SK-N-SH treated with all-trans-retinoic acid at 6 μM for 48 hours (cell line): Measurements from ENCODE around the gene TOMM34.

Experiments
- ATAC-seq: fragments of 200-7000 bp; cut with Tn5 transposase; 3 replicates; pipeline ENCODE4 v1.9.1; 2020; ENCODE audit warnings: mild to moderate bottlenecking, moderate library complexity
- ARNTL ChIP-seq: fragments of 450-650 bp; formaldehyde crosslinking; IDR thresholded peaks from 2 replicates; pipeline ENCODE4 v1.5.0; 2020; ENCODE audit warnings: low read depth, mild to moderate bottlenecking, moderate library complexity, borderline replicate concordance
- BACH2 ChIP-seq: fragments of 250-450 bp; sonication (Bioruptor Pico); IDR thresholded peaks from 2 replicates; pipeline ENCODE4 v1.9.0; 2021; ENCODE audit warnings: mild to moderate bottlenecking, borderline replicate concordance
- CSDC2 ChIP-seq: fragments of 250-450 bp; sonication (Bioruptor Pico); IDR thresholded peaks from 2 replicates; pipeline ENCODE4 v1.5.0; 2020; ENCODE audit warnings: mild to moderate bottlenecking, moderate library complexity
- ESRRG ChIP-seq: fragments of 250-450 bp; sonication (Bioruptor Pico); IDR thresholded peaks from 2 replicates; pipeline ENCODE4 v1.6.1; 2021; ENCODE audit warnings: mild to moderate bottlenecking
- GLIS3 ChIP-seq: fragments of 250-450 bp; sonication (Bioruptor Pico); IDR thresholded peaks from 2 replicates; pipeline ENCODE4 v1.5.0; 2020; ENCODE audit warnings: mild to moderate bottlenecking, moderate library complexity
- ISL1 ChIP-seq: fragments of 250-450 bp; sonication (Bioruptor Pico); IDR thresholded peaks from 2 replicates; pipeline ENCODE4 v2.1.2; 2022; ENCODE audit warnings: mild to moderate bottlenecking, moderate library complexity
- OSR1 ChIP-seq: fragments of 250-450 bp; sonication (Bioruptor Pico); IDR thresholded peaks from 2 replicates; pipeline ENCODE4 v1.8.0; 2022; ENCODE audit warnings: moderate library complexity, mild to moderate bottlenecking, inconsistent platforms
- PPARA ChIP-seq: fragments of 250-450 bp; sonication (Bioruptor Pico); IDR thresholded peaks from 2 replicates; pipeline ENCODE4 v1.5.0; 2020; ENCODE audit warnings: mild to moderate bottlenecking, borderline replicate concordance
- RARB ChIP-seq: fragments of 250-450 bp; sonication (Bioruptor Pico); IDR thresholded peaks from 2 replicates; pipeline ENCODE4 v1.8.0; 2021; ENCODE audit warnings: mild to moderate bottlenecking, moderate library complexity
- SNAI2 ChIP-seq: fragments of 250-450 bp; sonication (Bioruptor Pico); IDR thresholded peaks from 2 replicates; pipeline ENCODE4 v1.5.0; 2020; ENCODE audit warnings: mild to moderate bottlenecking, moderate library complexity
- TCF4 ChIP-seq: fragments of 250-450 bp; sonication (Bioruptor Pico); IDR thresholded peaks from 2 replicates; pipeline ENCODE4 v1.8.0; 2021; ENCODE audit warnings: mild to moderate bottlenecking, moderate library complexity, borderline replicate concordance
- TOX ChIP-seq: fragments of 250-450 bp; sonication (Bioruptor Pico); IDR thresholded peaks from 2 replicates; pipeline ENCODE4 v1.8.0; 2021; ENCODE audit warnings: mild to moderate bottlenecking, moderate library complexity, borderline replicate concordance
- ZC3H10 ChIP-seq: fragments of 250-450 bp; sonication (Bioruptor Pico); IDR thresholded peaks from 2 replicates; pipeline ENCODE4 v1.5.1; 2021; ENCODE audit warnings: mild to moderate bottlenecking, moderate library complexity
- ZFP3 ChIP-seq: fragments of 250-450 bp; sonication (Bioruptor Pico); IDR thresholded peaks from 2 replicates; pipeline ENCODE4 v1.5.0; 2020; ENCODE audit warnings: mild to moderate bottlenecking, moderate library complexity
- ZFP30 ChIP-seq: fragments of 450-650 bp; formaldehyde crosslinking; IDR thresholded peaks from 2 replicates; pipeline ENCODE4 v1.5.0; 2022; ENCODE audit warnings: mild to moderate bottlenecking, moderate library complexity
- ZNF565 ChIP-seq: fragments of 450-650 bp; formaldehyde crosslinking; conservative IDR thresholded peaks from 2 replicates; pipeline ENCODE4 v1.5.0; 2020; ENCODE audit warnings: low read depth, mild to moderate bottlenecking, moderate library complexity
- ZNF70 ChIP-seq: fragments of 450-650 bp; formaldehyde crosslinking; IDR thresholded peaks from 2 replicates; pipeline ENCODE4 v1.5.0; 2020; ENCODE audit warnings: mild to moderate bottlenecking, moderate library complexity
- ZNF8 ChIP-seq: fragments of 450-650 bp; formaldehyde crosslinking; IDR thresholded peaks from 2 replicates; pipeline ENCODE4 v1.5.0; 2020; ENCODE audit warnings: mild to moderate bottlenecking, moderate library complexity
- TF ChIP-seq, protein P1 (sequence below): fragments of 250-450 bp; sonication (Bioruptor Pico); IDR thresholded peaks from 2 replicates; pipeline ENCODE4 v1.8.0; 2021; ENCODE audit warnings: low read depth, mild to moderate bottlenecking, moderate library complexity, borderline replicate concordance
- TF ChIP-seq, protein P2 (sequence below): fragments of 250-450 bp; sonication (Bioruptor Pico); IDR thresholded peaks from 2 replicates; pipeline ENCODE4 v1.8.0; 2020; ENCODE audit warnings: mild to moderate bottlenecking, moderate library complexity, borderline replicate concordance
- TF ChIP-seq, protein P3 (sequence below): fragments of 250-450 bp; sonication (Bioruptor Pico); IDR thresholded peaks from 2 replicates; pipeline ENCODE4 v1.5.1; 2020; ENCODE audit warnings: low read depth, mild to moderate bottlenecking, moderate library complexity
- TF ChIP-seq, protein P4 (sequence below): fragments of 250-450 bp; sonication (Bioruptor Pico); IDR thresholded peaks from 2 replicates; pipeline ENCODE4 v1.5.1; 2021; ENCODE audit warnings: mild to moderate bottlenecking, moderate library complexity
- TF ChIP-seq, protein P5 (sequence below): fragments of 250-450 bp; sonication (Bioruptor Pico); IDR thresholded peaks from 2 replicates; pipeline ENCODE4 v1.5.0; 2020; ENCODE audit warnings: mild to moderate bottlenecking, moderate library complexity

TOMM34 gene

DNA sequence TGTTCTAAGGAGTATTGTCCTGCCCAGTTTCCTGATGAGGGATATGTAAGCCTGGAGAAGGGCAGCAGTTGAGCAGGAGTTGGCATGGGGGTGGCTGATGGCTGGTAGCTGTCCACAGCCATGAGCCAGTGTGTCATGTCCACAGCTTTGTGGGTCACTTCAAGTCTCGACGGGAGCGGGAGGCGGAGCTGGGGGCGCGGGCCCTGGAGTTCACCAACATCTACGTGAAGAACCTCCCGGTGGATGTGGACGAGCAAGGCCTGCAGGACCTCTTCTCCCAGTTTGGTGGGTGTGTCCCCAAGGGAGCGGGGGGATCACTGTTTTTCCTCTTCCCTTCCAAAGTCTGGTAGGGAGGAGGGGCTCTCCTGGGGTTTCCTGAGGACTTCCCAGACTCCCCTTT is 41.4 kb downstream of the TOMM34 start:
- ATAC-seq = no peak
- TF ChIP-seq, protein P1, sequence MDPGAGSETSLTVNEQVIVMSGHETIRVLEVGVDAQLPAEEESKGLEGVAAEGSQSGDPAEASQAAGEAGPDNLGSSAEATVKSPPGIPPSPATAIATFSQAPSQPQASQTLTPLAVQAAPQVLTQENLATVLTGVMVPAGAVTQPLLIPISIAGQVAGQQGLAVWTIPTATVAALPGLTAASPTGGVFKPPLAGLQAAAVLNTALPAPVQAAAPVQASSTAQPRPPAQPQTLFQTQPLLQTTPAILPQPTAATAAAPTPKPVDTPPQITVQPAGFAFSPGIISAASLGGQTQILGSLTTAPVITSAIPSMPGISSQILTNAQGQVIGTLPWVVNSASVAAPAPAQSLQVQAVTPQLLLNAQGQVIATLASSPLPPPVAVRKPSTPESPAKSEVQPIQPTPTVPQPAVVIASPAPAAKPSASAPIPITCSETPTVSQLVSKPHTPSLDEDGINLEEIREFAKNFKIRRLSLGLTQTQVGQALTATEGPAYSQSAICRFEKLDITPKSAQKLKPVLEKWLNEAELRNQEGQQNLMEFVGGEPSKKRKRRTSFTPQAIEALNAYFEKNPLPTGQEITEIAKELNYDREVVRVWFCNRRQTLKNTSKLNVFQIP = no peak

DNA sequence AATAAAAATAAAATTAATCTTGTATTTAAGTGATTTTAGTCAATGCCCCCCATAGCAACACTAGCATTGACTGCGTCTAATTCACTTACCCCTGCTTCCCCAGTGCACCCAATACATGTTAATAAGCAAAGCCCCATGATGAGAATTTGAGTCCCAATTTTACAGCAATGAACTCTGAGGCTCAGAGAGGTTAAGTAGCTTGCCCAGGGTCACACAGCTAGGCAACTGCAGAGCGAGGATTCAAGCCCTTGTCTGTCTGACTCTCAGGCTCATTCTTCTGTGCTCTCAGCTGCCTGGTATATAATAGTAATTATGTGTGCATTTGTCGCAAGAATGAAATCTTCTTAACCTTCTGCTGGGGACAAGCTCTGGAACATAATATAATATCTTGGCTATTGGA is 41.9 kb downstream of the TOMM34 start:
- TF ChIP-seq ZNF565 (CRISPR knock-in tag) (no peak), GLIS3 (CRISPR knock-in tag) (no peak), ZC3H10 (CRISPR knock-in tag) (no peak), ZNF70 (no peak), CSDC2 (no peak), TCF4 (CRISPR knock-in tag) (no peak), ZNF8 (CRISPR knock-in tag) (no peak), OSR1 (CRISPR knock-in tag) (no peak), RARB (CRISPR knock-in tag) (no peak), TOX (CRISPR knock-in tag) (no peak), BACH2 (CRISPR knock-in tag) (no peak), PPARA (CRISPR knock-in tag) (no peak), SNAI2 (CRISPR knock-in tag) (no peak), ZFP3 (no peak)
- TF ChIP-seq, protein P2, sequence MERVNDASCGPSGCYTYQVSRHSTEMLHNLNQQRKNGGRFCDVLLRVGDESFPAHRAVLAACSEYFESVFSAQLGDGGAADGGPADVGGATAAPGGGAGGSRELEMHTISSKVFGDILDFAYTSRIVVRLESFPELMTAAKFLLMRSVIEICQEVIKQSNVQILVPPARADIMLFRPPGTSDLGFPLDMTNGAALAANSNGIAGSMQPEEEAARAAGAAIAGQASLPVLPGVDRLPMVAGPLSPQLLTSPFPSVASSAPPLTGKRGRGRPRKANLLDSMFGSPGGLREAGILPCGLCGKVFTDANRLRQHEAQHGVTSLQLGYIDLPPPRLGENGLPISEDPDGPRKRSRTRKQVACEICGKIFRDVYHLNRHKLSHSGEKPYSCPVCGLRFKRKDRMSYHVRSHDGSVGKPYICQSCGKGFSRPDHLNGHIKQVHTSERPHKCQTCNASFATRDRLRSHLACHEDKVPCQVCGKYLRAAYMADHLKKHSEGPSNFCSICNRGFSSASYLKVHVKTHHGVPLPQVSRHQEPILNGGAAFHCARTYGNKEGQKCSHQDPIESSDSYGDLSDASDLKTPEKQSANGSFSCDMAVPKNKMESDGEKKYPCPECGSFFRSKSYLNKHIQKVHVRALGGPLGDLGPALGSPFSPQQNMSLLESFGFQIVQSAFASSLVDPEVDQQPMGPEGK (CRISPR knock-in tag) = no peak
- TF ChIP-seq, protein P3, sequence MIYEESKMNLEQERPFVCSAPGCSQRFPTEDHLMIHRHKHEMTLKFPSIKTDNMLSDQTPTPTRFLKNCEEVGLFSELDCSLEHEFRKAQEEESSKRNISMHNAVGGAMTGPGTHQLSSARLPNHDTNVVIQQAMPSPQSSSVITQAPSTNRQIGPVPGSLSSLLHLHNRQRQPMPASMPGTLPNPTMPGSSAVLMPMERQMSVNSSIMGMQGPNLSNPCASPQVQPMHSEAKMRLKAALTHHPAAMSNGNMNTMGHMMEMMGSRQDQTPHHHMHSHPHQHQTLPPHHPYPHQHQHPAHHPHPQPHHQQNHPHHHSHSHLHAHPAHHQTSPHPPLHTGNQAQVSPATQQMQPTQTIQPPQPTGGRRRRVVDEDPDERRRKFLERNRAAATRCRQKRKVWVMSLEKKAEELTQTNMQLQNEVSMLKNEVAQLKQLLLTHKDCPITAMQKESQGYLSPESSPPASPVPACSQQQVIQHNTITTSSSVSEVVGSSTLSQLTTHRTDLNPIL (CRISPR knock-in tag) = no peak
- TF ChIP-seq, protein P4, sequence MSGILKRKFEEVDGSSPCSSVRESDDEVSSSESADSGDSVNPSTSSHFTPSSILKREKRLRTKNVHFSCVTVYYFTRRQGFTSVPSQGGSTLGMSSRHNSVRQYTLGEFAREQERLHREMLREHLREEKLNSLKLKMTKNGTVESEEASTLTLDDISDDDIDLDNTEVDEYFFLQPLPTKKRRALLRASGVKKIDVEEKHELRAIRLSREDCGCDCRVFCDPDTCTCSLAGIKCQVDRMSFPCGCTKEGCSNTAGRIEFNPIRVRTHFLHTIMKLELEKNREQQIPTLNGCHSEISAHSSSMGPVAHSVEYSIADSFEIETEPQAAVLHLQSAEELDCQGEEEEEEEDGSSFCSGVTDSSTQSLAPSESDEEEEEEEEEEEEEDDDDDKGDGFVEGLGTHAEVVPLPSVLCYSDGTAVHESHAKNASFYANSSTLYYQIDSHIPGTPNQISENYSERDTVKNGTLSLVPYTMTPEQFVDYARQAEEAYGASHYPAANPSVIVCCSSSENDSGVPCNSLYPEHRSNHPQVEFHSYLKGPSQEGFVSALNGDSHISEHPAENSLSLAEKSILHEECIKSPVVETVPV (CRISPR knock-in tag) = no peak
- TF ChIP-seq, protein P5, sequence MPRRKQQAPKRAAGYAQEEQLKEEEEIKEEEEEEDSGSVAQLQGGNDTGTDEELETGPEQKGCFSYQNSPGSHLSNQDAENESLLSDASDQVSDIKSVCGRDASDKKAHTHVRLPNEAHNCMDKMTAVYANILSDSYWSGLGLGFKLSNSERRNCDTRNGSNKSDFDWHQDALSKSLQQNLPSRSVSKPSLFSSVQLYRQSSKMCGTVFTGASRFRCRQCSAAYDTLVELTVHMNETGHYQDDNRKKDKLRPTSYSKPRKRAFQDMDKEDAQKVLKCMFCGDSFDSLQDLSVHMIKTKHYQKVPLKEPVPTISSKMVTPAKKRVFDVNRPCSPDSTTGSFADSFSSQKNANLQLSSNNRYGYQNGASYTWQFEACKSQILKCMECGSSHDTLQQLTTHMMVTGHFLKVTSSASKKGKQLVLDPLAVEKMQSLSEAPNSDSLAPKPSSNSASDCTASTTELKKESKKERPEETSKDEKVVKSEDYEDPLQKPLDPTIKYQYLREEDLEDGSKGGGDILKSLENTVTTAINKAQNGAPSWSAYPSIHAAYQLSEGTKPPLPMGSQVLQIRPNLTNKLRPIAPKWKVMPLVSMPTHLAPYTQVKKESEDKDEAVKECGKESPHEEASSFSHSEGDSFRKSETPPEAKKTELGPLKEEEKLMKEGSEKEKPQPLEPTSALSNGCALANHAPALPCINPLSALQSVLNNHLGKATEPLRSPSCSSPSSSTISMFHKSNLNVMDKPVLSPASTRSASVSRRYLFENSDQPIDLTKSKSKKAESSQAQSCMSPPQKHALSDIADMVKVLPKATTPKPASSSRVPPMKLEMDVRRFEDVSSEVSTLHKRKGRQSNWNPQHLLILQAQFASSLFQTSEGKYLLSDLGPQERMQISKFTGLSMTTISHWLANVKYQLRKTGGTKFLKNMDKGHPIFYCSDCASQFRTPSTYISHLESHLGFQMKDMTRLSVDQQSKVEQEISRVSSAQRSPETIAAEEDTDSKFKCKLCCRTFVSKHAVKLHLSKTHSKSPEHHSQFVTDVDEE (CRISPR knock-in tag) = no peak
- TF ChIP-seq, all 23 proteins: peak for 0
- ATAC-seq = no peak

DNA sequence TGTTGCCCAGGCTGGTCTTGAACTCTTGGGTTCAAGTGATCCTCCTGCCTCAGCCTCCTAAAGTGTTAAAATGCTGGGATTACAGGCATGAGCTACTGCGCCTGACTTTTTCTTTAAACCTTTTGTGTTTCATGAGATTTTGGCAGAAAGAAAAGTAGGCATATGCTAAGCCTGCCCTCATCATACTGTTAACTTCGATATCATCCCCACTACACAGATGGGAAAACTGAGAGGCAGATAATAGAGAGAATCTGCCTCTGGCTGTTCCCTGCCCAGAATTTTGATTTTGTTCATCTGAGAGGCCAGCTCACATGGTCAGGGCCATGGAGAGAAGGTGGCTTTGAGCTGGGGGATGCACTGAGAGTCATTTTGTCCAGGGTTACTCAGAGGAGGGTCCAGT is 42.8 kb downstream of the TOMM34 start:
- ATAC-seq = no peak
- TF ChIP-seq, protein P5 (CRISPR knock-in tag) = no peak
- TF ChIP-seq ARNTL (CRISPR knock-in tag) (no peak), PPARA (CRISPR knock-in tag) (no peak), CSDC2 (no peak), ISL1 (CRISPR knock-in tag) (no peak), ZFP30 (no peak), GLIS3 (CRISPR knock-in tag) (no peak), ESRRG (CRISPR knock-in tag) (no peak)
- TF ChIP-seq, protein P1 = no peak
- TF ChIP-seq, protein P4 (CRISPR knock-in tag) = no peak
- TF ChIP-seq, all 23 proteins: peak for 0
